Endothelial cell (in vitro differentiated cells): ENCODE measurements around the gene OR2F2. TPM values are rescaled to one million over a fixed set of nuclear protein-coding genes. Genes with fewer than 3 reads are reported as not detected.

Experiments
- DNase-seq: peaks from one replicate; pipeline ENCODE4 v3.0.0; 2021; ENCODE audit warnings: low spot score
- H3K27ac Mint-ChIP-seq: one replicate; pipeline ENCODE4 v1.8.0; 2021; ENCODE audit warnings: mixed read lengths, inconsistent platforms; ENCODE audit not compliant: unreplicated experiment
- H3K27me3 Mint-ChIP-seq: one replicate; pipeline ENCODE4 v1.8.0; 2021; ENCODE audit warnings: mild to moderate bottlenecking, moderate library complexity, mixed read lengths, inconsistent platforms; ENCODE audit not compliant: unreplicated experiment
- H3K36me3 Mint-ChIP-seq: one replicate; pipeline ENCODE4 v1.8.0; 2021; ENCODE audit warnings: mild to moderate bottlenecking, low read depth, mixed read lengths, inconsistent platforms; ENCODE audit not compliant: unreplicated experiment
- H3K4me1 Mint-ChIP-seq: one replicate; pipeline ENCODE4 v1.8.0; 2021; ENCODE audit warnings: mild to moderate bottlenecking, mixed read lengths, inconsistent platforms; ENCODE audit not compliant: unreplicated experiment
- H3K4me3 Mint-ChIP-seq: one replicate; pipeline ENCODE4 v1.8.0; 2021; ENCODE audit warnings: mild to moderate bottlenecking, mixed read lengths, inconsistent platforms; ENCODE audit not compliant: unreplicated experiment
- H3K9me3 Mint-ChIP-seq: one replicate; pipeline ENCODE4 v1.8.0; 2021; ENCODE audit warnings: mixed read lengths, inconsistent platforms; ENCODE audit not compliant: unreplicated experiment
- CTCF ChIP-seq: fragments of 200-600 bp; sonication (generic); IDR thresholded peaks from one replicate; pipeline ENCODE4 v1.5.0; 2021; ENCODE audit warnings: antibody characterized with exemption; ENCODE audit not compliant: unreplicated experiment
- total RNA-seq: library from RNA; stranded (reverse); fragmentation: NEBNext Ultra II Directional; extraction: Animal tissue kit (Norgen Biotek cat#: 25700); gene quantifications from one replicate; pipeline ENCODE4 v1.2.1, GENCODE V29; 2021; ENCODE audit not compliant: unreplicated experiment

The OR2F2 gene
- total RNA-seq, 1 donor from 2014 or later, result not detected

DNA sequence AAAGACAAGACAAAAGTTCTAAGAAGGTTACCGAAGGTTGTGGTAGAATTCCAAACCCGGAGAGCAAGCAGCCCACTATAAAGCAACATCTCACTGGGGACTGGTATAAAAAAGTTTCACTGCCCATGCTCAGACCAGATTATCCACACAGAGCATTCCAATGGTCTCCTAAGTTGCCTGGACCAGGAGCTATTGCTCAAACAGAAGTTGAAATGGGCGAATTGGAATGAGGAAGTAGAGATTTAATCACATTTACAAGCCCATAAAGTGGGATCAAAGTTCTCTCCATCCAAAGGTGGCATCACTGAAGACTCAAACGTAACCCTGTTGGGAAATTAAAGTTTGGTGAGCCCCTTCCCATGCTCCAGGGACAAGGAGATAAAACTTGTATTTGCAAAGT, 39.4 kb downstream of the OR2F2 start:
- H3K27me3 Mint-ChIP-seq, result no peaks in the 10 kb centered on the region
- H3K36me3 Mint-ChIP-seq, result no peaks in the 10 kb centered on the region
- H3K27ac Mint-ChIP-seq, result no peak overlapping the region
- no peaks in the 10 kb centered on the region for H3K4me1 Mint-ChIP-seq
- H3K4me3 Mint-ChIP-seq, result no peak overlapping the region
- no peaks in the 10 kb centered on the region for H3K9me3 Mint-ChIP-seq
- no peak for TF ChIP-seq CTCF
- DNase-seq, result no peak

DNA sequence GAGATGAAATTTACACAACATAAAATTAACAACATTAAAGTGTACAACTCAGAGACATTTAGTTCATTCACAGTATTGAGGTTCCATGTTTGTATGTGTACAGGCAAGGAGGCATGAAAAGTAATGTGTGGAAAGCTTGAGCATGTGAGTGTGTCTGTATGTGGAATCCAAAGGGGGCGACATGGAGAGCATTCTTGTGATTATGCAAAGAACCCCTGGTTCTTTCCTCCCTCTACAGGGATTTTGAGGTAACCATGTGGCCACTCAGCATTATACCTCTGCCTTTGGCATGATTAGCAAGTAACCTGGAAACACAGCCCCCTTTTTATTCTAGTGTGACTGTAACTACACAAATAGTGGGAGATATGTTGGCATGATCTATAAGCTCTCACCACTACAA, 40.6 kb downstream of the OR2F2 start:
- H3K27ac Mint-ChIP-seq, result no peak overlapping the region
- DNase-seq, result no peak
- no peak overlapping the region for H3K4me3 Mint-ChIP-seq
- no peaks in the 10 kb centered on the region for H3K27me3 Mint-ChIP-seq
- H3K36me3 Mint-ChIP-seq, result no peaks in the 10 kb centered on the region
- H3K4me1 Mint-ChIP-seq, result no peaks in the 10 kb centered on the region
- TF ChIP-seq CTCF, result no peak
- H3K9me3 Mint-ChIP-seq, result no peaks in the 10 kb centered on the region

- no peaks in the 10 kb centered on the region for H3K27me3 Mint-ChIP-seq
- no peak overlapping the region for H3K27ac Mint-ChIP-seq
- no peak for DNase-seq
- no peaks in the 10 kb centered on the region for H3K4me1 Mint-ChIP-seq
- no peak overlapping the region for H3K4me3 Mint-ChIP-seq
- no peak for TF ChIP-seq CTCF
- no peaks in the 10 kb centered on the region for H3K36me3 Mint-ChIP-seq
- H3K9me3 Mint-ChIP-seq, result no peaks in the 10 kb centered on the region
Measured at GRCh38 chr7:143978585-143978984, 43.6 kb downstream of the OR2F2 start.

DNA sequence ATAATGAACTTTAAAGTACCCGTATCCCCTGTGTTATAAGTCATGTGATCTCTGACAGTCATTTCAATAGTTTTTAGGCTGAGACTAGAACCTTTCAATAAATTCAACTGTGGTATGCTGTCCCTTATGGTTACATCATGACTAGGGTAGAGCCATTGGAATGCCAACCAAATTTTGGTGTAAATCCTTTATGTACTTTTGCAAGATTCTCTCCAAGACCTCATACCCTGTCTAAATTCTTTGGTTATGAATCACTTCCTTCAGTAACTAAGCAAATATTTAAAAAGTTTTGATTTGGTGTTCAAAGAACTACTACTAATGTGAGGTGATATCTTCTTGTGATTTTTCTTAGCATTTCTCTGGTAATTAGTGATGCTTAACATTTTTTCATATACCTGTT, 44.3 kb downstream of the OR2F2 start:
- H3K4me1 Mint-ChIP-seq, result no peaks in the 10 kb centered on the region
- H3K4me3 Mint-ChIP-seq, result no peak overlapping the region
- H3K9me3 Mint-ChIP-seq, result no peaks in the 10 kb centered on the region
- TF ChIP-seq CTCF, result no peak
- H3K27me3 Mint-ChIP-seq, result no peaks in the 10 kb centered on the region
- no peaks in the 10 kb centered on the region for H3K36me3 Mint-ChIP-seq
- DNase-seq, result no peak
- no peak overlapping the region for H3K27ac Mint-ChIP-seq

GRCh38 chr7:143979998-143980397, 45.0 kb downstream of the OR2F2 start:
- DNase-seq, result no peak
- Mint-ChIP-seq H3K27ac (no peak overlapping the region), H3K36me3 (no peaks in the 10 kb centered on the region), H3K4me1 (no peaks in the 10 kb centered on the region), H3K4me3 (no peak overlapping the region), H3K9me3 (no peaks in the 10 kb centered on the region), H3K27me3 (no peaks in the 10 kb centered on the region)
- no peak for TF ChIP-seq CTCF
